Small intestine (tissue), 7 donors: ENCODE results near the gene SUGCT. TPM values are rescaled to one million over a fixed set of nuclear protein-coding genes. Genes with fewer than 3 reads are reported as not detected.

Source experiments
- DNase-seq, 2 donors: peaks; one replicate each; pipeline versions ENCODE4 v3.0.0 to v3.0.0-alpha.2; 2013
- FAIRE-seq: peaks from 2 replicates; lab custom pipeline; 2012; peaks lifted over from hg19 to GRCh38; lab: Jason Lieb, UNC
- H3K27ac ChIP-seq, 3 donors: one replicate each; pipeline ENCODE4 v1.5.1; 2013; ENCODE audit warnings: low read length in 2 of 3, mild to moderate bottlenecking in 2 of 3, control low read depth in 1 of 3, inconsistent platforms in 1 of 3, low read depth in 1 of 3, moderate library complexity in 1 of 3
- H3K27me3 ChIP-seq, 3 donors: one replicate each; pipeline ENCODE4 v1.6.1; 2013; ENCODE audit warnings: low read length in 3 of 3, inconsistent platforms in 1 of 3; ENCODE audit not compliant: control insufficient read depth in 3 of 3, insufficient read depth in 3 of 3
- H3K36me3 ChIP-seq, 3 donors: one replicate each; pipeline ENCODE4 v1.6.1; 2013; ENCODE audit warnings: low read length in 3 of 3, inconsistent platforms in 1 of 3, low read depth in 1 of 3, mild to moderate bottlenecking in 1 of 3, moderate library complexity in 1 of 3; ENCODE audit not compliant: control insufficient read depth in 3 of 3, insufficient read depth in 2 of 3
- H3K4me1 ChIP-seq, 3 donors: one replicate each; pipeline ENCODE4 v1.6.1; 2013; ENCODE audit warnings: low read length in 2 of 3, inconsistent platforms in 1 of 3, low read depth in 1 of 3, mild to moderate bottlenecking in 1 of 3, moderate library complexity in 1 of 3; ENCODE audit not compliant: control insufficient read depth in 3 of 3, insufficient read depth in 2 of 3
- H3K4me3 ChIP-seq, 3 donors: one replicate each; pipeline ENCODE4 v1.5.1; 2013; ENCODE audit warnings: low read length in 3 of 3, control low read depth in 1 of 3, inconsistent platforms in 1 of 3, low read depth in 1 of 3, mild to moderate bottlenecking in 1 of 3, moderate library complexity in 1 of 3
- H3K9me3 ChIP-seq, 2 donors: one replicate each; pipeline ENCODE4 v1.6.1; 2013; ENCODE audit warnings: low read depth in 1 of 2, low read length in 1 of 2; ENCODE audit not compliant: control insufficient read depth in 2 of 2, insufficient read depth in 1 of 2
- WGBS, 3 donors: extraction: QIAGEN DNeasy Blood & Tissue Kit; methylation state at CpG; one replicate each; pipeline ENCODE4 v1.1.7; 2013; 5-methylcytosine and 5-hydroxymethylcytosine counted together
- polyA plus RNA-seq, 4 donors: library from polyadenylated mRNA; stranded (reverse) in 3 of 4; unstranded in 1 of 4; fragments of 200-250 nt in 3 of 4; fragments of 120-200 nt in 1 of 4; gene quantifications; one replicate each; pipeline versions ENCODE4 v1.2.1 to v1.2.3, GENCODE V29; 2013
- donor health status: healthy with polysubstance abuse.
- donor health status: control.
- donor health status: control.
- donor health status: Bipolar disorder and iron deficiency.
- donor health status: healthy.

SUGCT gene
- polyA plus RNA-seq, 4 donors = 0.54 to 26.9 (median 2.5) TPM

DNA sequence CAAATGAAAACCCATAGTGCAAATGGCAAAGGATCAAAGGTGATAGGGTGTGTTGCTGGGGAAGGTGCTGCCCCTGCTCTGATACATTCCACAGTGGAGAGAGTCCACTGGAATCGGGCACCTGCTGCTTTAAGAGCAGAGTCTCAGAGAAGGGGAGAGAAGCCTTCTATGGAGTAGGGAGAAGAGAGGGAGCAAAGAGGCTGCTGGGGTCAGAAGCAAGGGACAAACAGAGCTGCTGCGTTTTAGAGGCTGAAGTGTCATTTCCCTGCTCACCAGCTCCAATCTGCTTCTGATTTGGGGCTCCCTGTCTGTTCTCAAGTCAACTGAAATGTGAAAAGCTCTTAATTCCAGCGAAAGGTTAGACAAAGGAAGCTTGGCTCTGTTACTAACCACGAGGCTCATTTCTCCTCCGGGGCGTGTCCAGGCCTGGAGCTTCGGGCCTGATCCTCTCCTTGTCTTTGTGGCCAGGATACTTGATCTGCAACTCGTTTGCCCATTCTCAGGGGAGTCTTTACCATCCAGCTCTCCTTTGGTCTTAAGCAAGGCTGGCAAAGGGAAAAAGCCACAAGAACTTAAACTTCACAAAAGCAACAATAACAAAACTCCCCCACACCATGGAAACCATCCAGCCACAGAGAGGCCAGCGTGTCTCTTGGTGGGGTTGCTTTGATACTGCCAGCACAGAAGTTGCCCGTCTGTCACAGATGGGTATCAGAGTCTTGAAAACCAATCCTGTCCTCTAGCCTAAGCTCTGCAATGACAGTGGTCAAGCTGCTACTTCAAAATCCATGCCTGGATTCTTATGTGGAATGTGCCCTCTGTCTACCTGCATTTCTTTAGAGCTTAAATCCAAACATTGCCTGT lies 692.6 kb downstream of the SUGCT start:
- Histone ChIP-seq H3K36me3 (no peaks in the 10 kb centered on the region), H3K9me3 (no peaks in the 10 kb centered on the region), H3K27ac (peak overlapping the region in 1 of 3 donors; percentile 25), H3K4me3 (no peak overlapping the region), H3K27me3 (no peaks in the 10 kb centered on the region), H3K4me1 (peaks cover 4 to 11% (median 6%) of the 10 kb centered on the region in 3 donors)
- FAIRE-seq = no peak
- DNase-seq = peak; percentile 43 to 55
- WGBS, 3 donors = 35 to 61% (median 47%) methylated on average over 10 of the region's 10 CpGs

DNA sequence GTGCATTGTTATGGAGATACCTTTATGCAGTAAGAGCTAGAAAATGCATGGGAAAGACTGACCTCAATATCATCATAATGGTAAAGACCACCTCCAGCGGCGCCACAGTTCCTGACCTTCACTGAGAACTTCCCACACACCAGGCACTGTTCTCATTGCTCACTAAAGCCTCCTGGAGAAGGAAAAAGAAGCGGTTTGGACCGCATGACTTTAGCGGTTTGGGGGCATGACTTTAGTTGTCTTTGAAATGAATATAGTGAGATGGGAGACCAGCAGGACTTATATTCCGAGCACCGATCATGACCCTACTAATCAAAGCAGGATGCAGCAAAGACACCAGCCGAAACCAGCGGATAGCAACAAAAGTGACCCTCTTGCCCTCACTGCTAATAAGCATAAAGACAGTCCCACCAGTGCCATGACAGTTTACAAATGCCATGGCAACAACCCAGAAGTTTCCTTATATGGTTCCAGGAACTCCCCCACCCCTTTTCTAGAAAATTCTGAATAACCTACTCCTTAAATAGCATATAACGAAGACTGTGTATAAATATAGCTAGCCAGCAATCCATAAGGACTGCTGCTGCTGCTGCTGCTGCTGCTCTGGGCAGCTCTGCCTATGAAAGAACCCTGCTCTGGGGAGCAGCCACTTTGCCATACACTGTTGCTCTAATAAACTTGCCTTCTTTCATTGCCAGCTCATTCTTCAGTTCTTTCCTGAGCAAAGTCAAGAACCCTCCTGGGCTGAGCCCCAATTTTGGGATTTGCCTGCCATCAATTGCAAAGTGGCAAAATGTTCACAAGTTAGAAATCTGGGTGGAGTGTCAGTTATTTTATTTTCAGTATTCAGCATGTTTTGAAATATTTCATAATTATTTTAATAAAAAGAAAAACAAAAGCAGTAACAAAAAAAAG lies 694.1 kb downstream of the SUGCT start:
- Histone ChIP-seq H3K27me3 (no peaks in the 10 kb centered on the region), H3K27ac (no peak overlapping the region), H3K4me1 (peaks cover 4 to 11% (median 6%) of the 10 kb centered on the region in 3 donors), H3K36me3 (no peaks in the 10 kb centered on the region), H3K9me3 (no peaks in the 10 kb centered on the region), H3K4me3 (no peak overlapping the region)
- 91 to 95% (median 94%) methylated on average over 10 of the region's 10 CpGs for WGBS, 3 donors
- FAIRE-seq (no peak), DNase-seq (no peak)

GRCh38 chr7:40833191-40833887 lies 698.5 kb downstream of the SUGCT start:
- 68 to 71% (median 69%) methylated on average over 3 of the region's 3 CpGs for WGBS, 3 donors
- no peak for FAIRE-seq
- no peaks in the 10 kb centered on the region for H3K4me1 ChIP-seq
- no peak overlapping the region for H3K27ac ChIP-seq
- no peaks in the 10 kb centered on the region for H3K36me3 ChIP-seq
- H3K4me3 ChIP-seq = no peak overlapping the region
- H3K9me3 ChIP-seq = no peaks in the 10 kb centered on the region
- no peaks in the 10 kb centered on the region for H3K27me3 ChIP-seq
- DNase-seq = no peak

DNA sequence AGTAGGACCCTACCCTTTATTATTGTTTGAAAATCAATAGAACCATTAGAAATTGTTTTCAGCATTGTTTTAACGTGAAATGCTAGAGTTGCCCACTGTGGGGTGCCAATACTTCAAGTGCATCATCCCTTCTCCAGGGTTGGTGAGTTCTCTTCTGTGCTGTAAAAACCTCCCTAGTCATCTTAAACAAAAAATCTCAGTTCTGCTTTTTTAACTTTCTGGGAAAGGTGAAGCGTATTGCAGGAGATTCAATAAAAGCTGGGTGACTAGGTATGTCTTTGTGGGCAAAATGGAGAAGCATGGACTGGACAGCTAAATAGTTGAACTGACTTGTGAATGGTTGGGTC lies 699.1 kb downstream of the SUGCT start:
- Histone ChIP-seq H3K4me3 (no peak overlapping the region), H3K4me1 (no peaks in the 10 kb centered on the region), H3K27ac (no peak overlapping the region), H3K27me3 (no peaks in the 10 kb centered on the region), H3K36me3 (no peaks in the 10 kb centered on the region), H3K9me3 (no peaks in the 10 kb centered on the region)
- DNase-seq = no peak
- 64 to 75% (median 67%) methylated on average over 2 of the region's 2 CpGs for WGBS, 3 donors
- FAIRE-seq = no peak

- 37 to 89% (median 63%) methylated on average over 6 of the region's 6 CpGs for WGBS, 3 donors
- no peaks in the 10 kb centered on the region for H3K9me3 ChIP-seq
- H3K4me3 ChIP-seq = no peak overlapping the region
- FAIRE-seq = no peak
- no peak overlapping the region for H3K27ac ChIP-seq
- no peaks in the 10 kb centered on the region for H3K4me1 ChIP-seq
- no peaks in the 10 kb centered on the region for H3K36me3 ChIP-seq
- no peaks in the 10 kb centered on the region for H3K27me3 ChIP-seq
- DNase-seq = no peak
Observed at GRCh38 chr7:40836218-40836617, 701.4 kb downstream of the SUGCT start.

- H3K9me3 ChIP-seq = peaks cover 0 to 6% of the 10 kb centered on the region in 2 donors
- 84 to 87% (median 85%) methylated on average over 3 of the region's 3 CpGs for WGBS, 3 donors
- FAIRE-seq = no peak
- H3K27me3 ChIP-seq = no peaks in the 10 kb centered on the region
- no peak overlapping the region for H3K27ac ChIP-seq
- H3K4me3 ChIP-seq = no peak overlapping the region
- no peaks in the 10 kb centered on the region for H3K4me1 ChIP-seq
- H3K36me3 ChIP-seq = no peaks in the 10 kb centered on the region
- DNase-seq = no peak
Observed at GRCh38 chr7:40839881-40840280, 705.1 kb downstream of the SUGCT start.

- Histone ChIP-seq H3K27ac (no peak overlapping the region), H3K9me3 (peaks cover 0 to 6% of the 10 kb centered on the region in 2 donors), H3K4me3 (no peak overlapping the region), H3K27me3 (no peaks in the 10 kb centered on the region), H3K4me1 (no peaks in the 10 kb centered on the region), H3K36me3 (no peaks in the 10 kb centered on the region)
- DNase-seq (no peak), FAIRE-seq (no peak)
Observed at GRCh38 chr7:40840990-40841389, 706.2 kb downstream of the SUGCT start.

DNA sequence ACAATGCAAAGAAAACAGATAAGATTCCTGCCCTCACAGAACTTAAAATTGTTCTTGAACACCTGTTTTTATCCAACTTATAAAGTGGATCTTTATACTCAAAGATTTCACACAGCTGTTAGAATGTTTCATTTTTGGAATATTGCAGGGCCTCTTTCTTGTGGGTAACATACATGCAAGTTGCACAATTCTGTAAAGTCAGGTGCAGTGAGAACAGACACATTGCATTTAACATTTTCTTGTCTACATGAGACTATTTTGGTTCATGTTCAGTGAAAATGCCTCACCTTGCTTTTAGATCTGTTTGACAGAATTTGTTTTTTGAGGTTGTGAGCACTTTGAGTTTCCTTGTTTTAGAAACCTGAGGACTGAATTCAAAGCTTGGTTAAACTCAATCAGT lies 707.8 kb downstream of the SUGCT start:
- H3K27me3 ChIP-seq = no peaks in the 10 kb centered on the region
- no peak for FAIRE-seq
- no peak for DNase-seq

More for the DNA sequence above, 707.8 kb downstream of the SUGCT start:
- Histone ChIP-seq H3K36me3 (no peaks in the 10 kb centered on the region), H3K9me3 (peaks cover 0 to 6% of the 10 kb centered on the region in 2 donors), H3K4me1 (no peaks in the 10 kb centered on the region), H3K4me3 (no peak overlapping the region), H3K27ac (no peak overlapping the region)
